ENCODE measurements around the gene BAIAP2. TPM values are rescaled to one million over a fixed set of nuclear protein-coding genes. Genes with fewer than 3 reads are reported as not detected.

Gene BAIAP2
- total RNA-seq, 4 donors from 2014 or later, result 35.8 to 86.8 (median 42.1) TPM

- WGBS, 2 donors, result 83 to 85% methylated on average over 30 to 33 of the region's 42 CpGs
- no peak overlapping the region for H3K4me3 ChIP-seq (replicated peaks in 1 of 3)
- H3K27me3 ChIP-seq, result no peaks in the 10 kb centered on the region
- H3K9me3 ChIP-seq, result no peaks in the 10 kb centered on the region
- TF ChIP-seq POLR2A (IDR thresholded peaks at IDR 0.05), result no peak
- TF ChIP-seq CTCF (IDR thresholded peaks at IDR 0.05), result no peak
- H3K27ac ChIP-seq, result peak overlapping the region in 2 of 3 donors; percentile 53 to 56
- H3K4me1 ChIP-seq, result peaks cover 14 to 48% of the 10 kb centered on the region in 2 donors
- H3K36me3 ChIP-seq, result no peaks in the 10 kb centered on the region
- no peak for DNase-seq
- intact Hi-C loops (cut with DNase I), result no loop called here
Measured at GRCh38 chr17:81053041-81053970, 18.4 kb downstream of the BAIAP2 start.

- TF ChIP-seq POLR2A (IDR thresholded peaks at IDR 0.05) (no peak), CTCF (IDR thresholded peaks at IDR 0.05) (no peak)
- Histone ChIP-seq H3K36me3 (no peaks in the 10 kb centered on the region), H3K27me3 (no peaks in the 10 kb centered on the region), H3K27ac (no peak overlapping the region), H3K9me3 (no peaks in the 10 kb centered on the region), H3K4me1 (peaks cover 15 to 42% of the 10 kb centered on the region in 2 donors), H3K4me3 (replicated peaks in 1 of 3) (no peak overlapping the region)
- 94 to 95% methylated on average over 9 to 10 of the region's 12 CpGs for WGBS, 2 donors
- no peak for DNase-seq
- intact Hi-C loops (cut with DNase I), result no loop called here
Measured at GRCh38 chr17:81054308-81054707, 19.4 kb downstream of the BAIAP2 start.

- Histone ChIP-seq H3K4me1 (peaks cover 15 to 36% of the 10 kb centered on the region in 2 donors), H3K27ac (no peak overlapping the region), H3K9me3 (no peaks in the 10 kb centered on the region), H3K36me3 (no peaks in the 10 kb centered on the region), H3K4me3 (replicated peaks in 1 of 3) (no peak overlapping the region), H3K27me3 (no peaks in the 10 kb centered on the region)
- intact Hi-C loops (cut with DNase I), result no loop called here
- no peak for DNase-seq
- TF ChIP-seq POLR2A (IDR thresholded peaks at IDR 0.05), result no peak
- TF ChIP-seq CTCF (IDR thresholded peaks at IDR 0.05), result no peak
- 92% methylated on average over 17 of the region's 17 CpGs for WGBS, 2 donors
Measured at GRCh38 chr17:81054881-81055370, 20.0 kb downstream of the BAIAP2 start.

- no peak for DNase-seq
- TF ChIP-seq POLR2A (IDR thresholded peaks at IDR 0.05), result no peak
- TF ChIP-seq CTCF (IDR thresholded peaks at IDR 0.05), result no peak
- Histone ChIP-seq H3K4me3 (replicated peaks in 1 of 3) (no peak overlapping the region), H3K36me3 (no peaks in the 10 kb centered on the region), H3K27me3 (no peaks in the 10 kb centered on the region), H3K27ac (peak overlapping the region in 1 of 3 donors; percentile 71), H3K4me1 (peaks cover 15 to 29% of the 10 kb centered on the region in 2 donors), H3K9me3 (no peaks in the 10 kb centered on the region)
- WGBS, 2 donors, result 89 to 91% methylated on average over 14 to 19 of the region's 19 CpGs
- intact Hi-C loops (cut with DNase I), result no loop called here
Measured at GRCh38 chr17:81056312-81056711, 21.4 kb downstream of the BAIAP2 start.

Measured in thyroid gland (tissue), 4 donors.